Liver (tissue), 9 donors: ENCODE data around the gene SASH1. TPM values are rescaled to one million over a fixed set of nuclear protein-coding genes. Genes with fewer than 3 reads are reported as not detected.

Source experiments
- DNase-seq: peaks from one replicate; pipeline ENCODE4 v3.0.0-alpha.2; 2017; ENCODE audit warnings: low spot score
- H3K27ac ChIP-seq, 2 donors: one replicate each; pipeline ENCODE4 v1.7.0; 2013; ENCODE audit warnings: inconsistent platforms in 2 of 2, low read length in 2 of 2, control low read depth in 1 of 2, low read depth in 1 of 2, mild to moderate bottlenecking in 1 of 2
- H3K27me3 ChIP-seq, 4 donors: one replicate each; pipeline versions ENCODE4 v1.6.1 to v1.7.0; 2013; ENCODE audit warnings: low read length in 3 of 4, inconsistent platforms in 1 of 4, mild to moderate bottlenecking in 1 of 4, moderate library complexity in 1 of 4; ENCODE audit not compliant: control insufficient read depth in 4 of 4, insufficient read depth in 4 of 4
- H3K36me3 ChIP-seq, 4 donors: one replicate each; pipeline versions ENCODE4 v1.6.1 to v1.7.0; 2013; ENCODE audit warnings: low read length in 3 of 4, mild to moderate bottlenecking in 3 of 4, low read depth in 1 of 4, moderate library complexity in 1 of 4; ENCODE audit not compliant: control insufficient read depth in 4 of 4, insufficient read depth in 3 of 4
- H3K4me1 ChIP-seq, 4 donors: one replicate each; pipeline versions ENCODE4 v1.6.1 to v1.7.0; 2013; ENCODE audit warnings: low read length in 3 of 4, mild to moderate bottlenecking in 3 of 4, moderate library complexity in 1 of 4; ENCODE audit not compliant: control insufficient read depth in 4 of 4, insufficient read depth in 4 of 4
- H3K4me3 ChIP-seq, 3 donors: one replicate each; pipeline versions ENCODE4 v1.6.1 to v1.7.0; 2013; ENCODE audit warnings: low read length in 3 of 3, control low read depth in 1 of 3, low read depth in 1 of 3, mild to moderate bottlenecking in 1 of 3
- H3K9ac ChIP-seq, 2 donors: one replicate each; pipeline ENCODE4 v1.7.0; 2013; ENCODE audit warnings: low read length in 2 of 2, mild to moderate bottlenecking in 2 of 2, moderate library complexity in 2 of 2, control low read depth in 1 of 2, low read depth in 1 of 2
- H3K9me3 ChIP-seq, 4 donors: one replicate each; pipeline versions ENCODE4 v1.6.1 to v1.7.0; 2013; ENCODE audit warnings: low read length in 3 of 4; ENCODE audit not compliant: control insufficient read depth in 4 of 4
- EGR1 ChIP-seq, 2 donors: IDR thresholded peaks; 2 replicates each; pipeline ENCODE4 v1.6.1; 2016 to 2018; ENCODE audit warnings: antibody characterized with exemption in 2 of 2, low read depth in 2 of 2
- FOXA1 ChIP-seq: IDR thresholded peaks from 2 replicates; pipeline ENCODE4 v1.6.1; 2016; ENCODE audit warnings: antibody characterized with exemption
- FOXA2 ChIP-seq: IDR thresholded peaks from 2 replicates; pipeline ENCODE4 v1.6.1; 2016; ENCODE audit warnings: antibody characterized with exemption
- GABPA ChIP-seq, 2 donors: IDR thresholded peaks in 1 of 2; conservative IDR thresholded peaks in 1 of 2; 2 replicates each; pipeline ENCODE4 v1.6.1; 2016; ENCODE audit warnings: antibody characterized with exemption in 2 of 2, mild to moderate bottlenecking in 1 of 2, moderate library complexity in 1 of 2
- HNF4A ChIP-seq, 2 donors: conservative IDR thresholded peaks; 2 replicates each; pipeline ENCODE4 v1.6.1; 2016; ENCODE audit warnings: antibody characterized with exemption in 2 of 2, mild to moderate bottlenecking in 2 of 2
- HNF4G ChIP-seq: IDR thresholded peaks from 2 replicates; pipeline ENCODE4 v1.6.1; 2016; ENCODE audit warnings: antibody characterized with exemption
- JUND ChIP-seq, 2 donors: IDR thresholded peaks; 2 replicates each; pipeline ENCODE4 v1.6.1; 2016; ENCODE audit warnings: antibody characterized with exemption in 2 of 2
- NR2F2 ChIP-seq: IDR thresholded peaks from 2 replicates; pipeline ENCODE4 v1.6.1; 2016; ENCODE audit warnings: antibody characterized with exemption
- RAD21 ChIP-seq, 2 donors: IDR thresholded peaks; 2 replicates each; pipeline ENCODE4 v1.6.1; 2016; ENCODE audit warnings: antibody characterized with exemption in 2 of 2, mild to moderate bottlenecking in 2 of 2
- RXRA ChIP-seq, 2 donors: IDR thresholded peaks; 2 replicates each; pipeline ENCODE4 v1.6.1; 2017 to 2018; ENCODE audit warnings: antibody characterized with exemption in 2 of 2, mild to moderate bottlenecking in 1 of 2
- YY1 ChIP-seq: IDR thresholded peaks from 2 replicates; pipeline ENCODE4 v1.6.1; 2016; ENCODE audit warnings: antibody characterized with exemption, mild to moderate bottlenecking
- WGBS: extraction: QIAGEN DNeasy Blood & Tissue Kit; methylation state at CpG from one replicate; pipeline ENCODE4 v1.1.7; 2013; 5-methylcytosine and 5-hydroxymethylcytosine counted together
- polyA plus RNA-seq, 2 donors: library from polyadenylated mRNA; stranded (reverse) in 1 of 2; unstranded in 1 of 2; fragments of 200-250 nt in 1 of 2; fragments of >200 nt in 1 of 2; fragmentation: Nextera tagmentation in 1 of 2; extraction: Ambion mirVana in 1 of 2; gene quantifications; one replicate each; pipeline versions ENCODE4 v1.2.1 to v1.2.3, GENCODE V29; 2013 to 2015
- total RNA-seq, 2 donors: library from RNA; depleted of rRNA; stranded (reverse); fragments of >200 nt; gene quantifications; one replicate each; pipeline ENCODE4 v1.2.3, GENCODE V29; 2014
- TF ChIP-seq, protein P1 (sequence below): fragments of 150-350 bp; IDR thresholded peaks from 2 replicates; pipeline ENCODE4 v1.5.1; 2017; ENCODE audit warnings: improper control_type of control experiment, low read depth, low read length; ENCODE audit not compliant: missing input control
- TF ChIP-seq, protein P2 (sequence below): IDR thresholded peaks from 2 replicates; pipeline ENCODE4 v1.6.1; 2016; ENCODE audit warnings: antibody characterized with exemption, mild to moderate bottlenecking
- TF ChIP-seq, protein P3 (sequence below): IDR thresholded peaks from 2 replicates; pipeline ENCODE4 v1.6.1; 2016; ENCODE audit warnings: antibody characterized with exemption
- TF ChIP-seq, protein P4 (sequence below): IDR thresholded peaks from 2 replicates; pipeline ENCODE4 v1.6.1; 2016; ENCODE audit warnings: antibody characterized with exemption
- donor health status: healthy.
- donor health status: healthy.
- donor health status: healthy.
- donor health status: healthy.
- donor health status: healthy.

SASH1 gene
- total and polyA plus RNA-seq, 4 donors: 3.5 to 16.4 (median 7.6) TPM

DNA sequence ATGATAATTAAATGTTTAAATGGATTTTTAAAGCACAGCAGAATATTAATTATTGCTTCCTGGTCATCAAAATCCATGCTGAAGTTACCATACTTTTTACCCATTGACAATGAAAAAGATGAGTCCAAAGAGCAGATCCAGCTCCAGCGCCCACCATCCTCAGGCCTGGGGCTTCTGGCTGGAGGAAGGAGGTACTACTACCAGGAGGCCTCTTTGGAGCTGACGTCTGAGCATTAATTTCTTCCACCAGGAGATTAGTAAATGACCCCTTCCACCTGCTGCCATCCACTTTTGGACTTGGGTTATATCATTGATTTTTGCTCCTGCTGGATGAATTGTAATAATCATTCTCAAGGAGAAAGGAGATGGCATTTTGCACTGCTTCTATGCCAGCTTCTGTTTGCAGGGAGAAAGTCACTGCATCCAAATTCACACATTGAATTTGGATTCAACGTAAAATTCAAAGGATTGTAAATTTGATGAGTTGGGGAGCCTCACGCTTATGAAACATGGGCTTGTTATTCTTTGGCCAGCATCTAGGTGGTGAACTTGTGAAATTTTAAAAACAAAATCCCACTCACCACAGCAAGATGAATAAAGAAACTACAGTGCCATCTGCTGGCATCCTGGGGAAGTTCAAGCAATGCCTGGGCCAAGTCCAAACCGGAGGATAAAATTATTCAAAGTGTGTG, 121.8 kb downstream of the SASH1 start:
- no peak overlapping the region for H3K4me3 ChIP-seq
- peak overlapping the region in 1 of 2 donors; percentile 26 for H3K27ac ChIP-seq
- H3K27me3 ChIP-seq: no peaks in the 10 kb centered on the region
- no peaks in the 10 kb centered on the region for H3K36me3 ChIP-seq
- 40% methylated on average over 5 of the region's 5 CpGs for WGBS
- H3K9ac ChIP-seq: no peak overlapping the region
- peaks cover 0 to 11% (median 3%) of the 10 kb centered on the region in 4 donors for H3K4me1 ChIP-seq
- peak; percentile 94 to 95 for TF ChIP-seq RAD21 (IDR thresholded peaks at IDR 0.05)
- no peak for TF ChIP-seq HNF4G
- peak in 1 of 2 donors; percentile 25 for TF ChIP-seq HNF4A (conservative IDR thresholded peaks at IDR 0.05)
- TF ChIP-seq, protein P1, sequence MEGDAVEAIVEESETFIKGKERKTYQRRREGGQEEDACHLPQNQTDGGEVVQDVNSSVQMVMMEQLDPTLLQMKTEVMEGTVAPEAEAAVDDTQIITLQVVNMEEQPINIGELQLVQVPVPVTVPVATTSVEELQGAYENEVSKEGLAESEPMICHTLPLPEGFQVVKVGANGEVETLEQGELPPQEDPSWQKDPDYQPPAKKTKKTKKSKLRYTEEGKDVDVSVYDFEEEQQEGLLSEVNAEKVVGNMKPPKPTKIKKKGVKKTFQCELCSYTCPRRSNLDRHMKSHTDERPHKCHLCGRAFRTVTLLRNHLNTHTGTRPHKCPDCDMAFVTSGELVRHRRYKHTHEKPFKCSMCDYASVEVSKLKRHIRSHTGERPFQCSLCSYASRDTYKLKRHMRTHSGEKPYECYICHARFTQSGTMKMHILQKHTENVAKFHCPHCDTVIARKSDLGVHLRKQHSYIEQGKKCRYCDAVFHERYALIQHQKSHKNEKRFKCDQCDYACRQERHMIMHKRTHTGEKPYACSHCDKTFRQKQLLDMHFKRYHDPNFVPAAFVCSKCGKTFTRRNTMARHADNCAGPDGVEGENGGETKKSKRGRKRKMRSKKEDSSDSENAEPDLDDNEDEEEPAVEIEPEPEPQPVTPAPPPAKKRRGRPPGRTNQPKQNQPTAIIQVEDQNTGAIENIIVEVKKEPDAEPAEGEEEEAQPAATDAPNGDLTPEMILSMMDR: peak; percentile 95
- peak; percentile 65 for DNase-seq
- no peaks in the 10 kb centered on the region for H3K9me3 ChIP-seq

DNA sequence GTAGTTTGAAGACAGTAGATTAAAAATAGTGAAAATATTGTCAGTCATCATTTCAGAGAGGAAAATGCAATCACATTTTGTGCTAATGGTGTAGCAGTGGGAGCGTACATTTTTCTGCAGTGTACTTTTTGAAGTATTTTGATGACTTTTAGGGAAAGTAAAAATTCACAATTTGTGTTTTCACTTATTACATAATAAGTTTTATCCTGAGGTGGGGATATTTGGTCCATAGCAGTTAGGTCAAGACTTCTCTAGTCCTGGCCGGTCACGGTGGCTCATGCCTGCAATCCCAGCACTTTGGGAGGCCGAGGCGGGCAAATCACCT, 122.3 kb downstream of the SASH1 start:
- no peak overlapping the region for H3K4me3 ChIP-seq
- no peaks in the 10 kb centered on the region for H3K27me3 ChIP-seq
- TF ChIP-seq HNF4G: no peak
- TF ChIP-seq YY1: no peak
- TF ChIP-seq GABPA (IDR thresholded peaks at IDR 0.05 in 1 of 2, conservative IDR thresholded peaks at IDR 0.05 in 1 of 2): no peak
- TF ChIP-seq, protein P2, sequence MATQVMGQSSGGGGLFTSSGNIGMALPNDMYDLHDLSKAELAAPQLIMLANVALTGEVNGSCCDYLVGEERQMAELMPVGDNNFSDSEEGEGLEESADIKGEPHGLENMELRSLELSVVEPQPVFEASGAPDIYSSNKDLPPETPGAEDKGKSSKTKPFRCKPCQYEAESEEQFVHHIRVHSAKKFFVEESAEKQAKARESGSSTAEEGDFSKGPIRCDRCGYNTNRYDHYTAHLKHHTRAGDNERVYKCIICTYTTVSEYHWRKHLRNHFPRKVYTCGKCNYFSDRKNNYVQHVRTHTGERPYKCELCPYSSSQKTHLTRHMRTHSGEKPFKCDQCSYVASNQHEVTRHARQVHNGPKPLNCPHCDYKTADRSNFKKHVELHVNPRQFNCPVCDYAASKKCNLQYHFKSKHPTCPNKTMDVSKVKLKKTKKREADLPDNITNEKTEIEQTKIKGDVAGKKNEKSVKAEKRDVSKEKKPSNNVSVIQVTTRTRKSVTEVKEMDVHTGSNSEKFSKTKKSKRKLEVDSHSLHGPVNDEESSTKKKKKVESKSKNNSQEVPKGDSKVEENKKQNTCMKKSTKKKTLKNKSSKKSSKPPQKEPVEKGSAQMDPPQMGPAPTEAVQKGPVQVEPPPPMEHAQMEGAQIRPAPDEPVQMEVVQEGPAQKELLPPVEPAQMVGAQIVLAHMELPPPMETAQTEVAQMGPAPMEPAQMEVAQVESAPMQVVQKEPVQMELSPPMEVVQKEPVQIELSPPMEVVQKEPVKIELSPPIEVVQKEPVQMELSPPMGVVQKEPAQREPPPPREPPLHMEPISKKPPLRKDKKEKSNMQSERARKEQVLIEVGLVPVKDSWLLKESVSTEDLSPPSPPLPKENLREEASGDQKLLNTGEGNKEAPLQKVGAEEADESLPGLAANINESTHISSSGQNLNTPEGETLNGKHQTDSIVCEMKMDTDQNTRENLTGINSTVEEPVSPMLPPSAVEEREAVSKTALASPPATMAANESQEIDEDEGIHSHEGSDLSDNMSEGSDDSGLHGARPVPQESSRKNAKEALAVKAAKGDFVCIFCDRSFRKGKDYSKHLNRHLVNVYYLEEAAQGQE: no peak
- TF ChIP-seq JUND (IDR thresholded peaks at IDR 0.05): no peak
- no peak for TF ChIP-seq HNF4A (conservative IDR thresholded peaks at IDR 0.05)
- TF ChIP-seq, protein P3, sequence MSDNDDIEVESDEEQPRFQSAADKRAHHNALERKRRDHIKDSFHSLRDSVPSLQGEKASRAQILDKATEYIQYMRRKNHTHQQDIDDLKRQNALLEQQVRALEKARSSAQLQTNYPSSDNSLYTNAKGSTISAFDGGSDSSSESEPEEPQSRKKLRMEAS: no peak
- TF ChIP-seq, protein P4, sequence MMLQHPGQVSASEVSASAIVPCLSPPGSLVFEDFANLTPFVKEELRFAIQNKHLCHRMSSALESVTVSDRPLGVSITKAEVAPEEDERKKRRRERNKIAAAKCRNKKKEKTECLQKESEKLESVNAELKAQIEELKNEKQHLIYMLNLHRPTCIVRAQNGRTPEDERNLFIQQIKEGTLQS: no peak
- TF ChIP-seq EGR1 (IDR thresholded peaks at IDR 0.05; ENCODE audit: low read depth in 2 of 2): no peak
- TF ChIP-seq FOXA1: no peak
- no peak for TF ChIP-seq NR2F2
- TF ChIP-seq RXRA (IDR thresholded peaks at IDR 0.05): no peak
- TF ChIP-seq FOXA2: no peak
- H3K9ac ChIP-seq: no peak overlapping the region
- H3K27ac ChIP-seq: peak overlapping the region in 1 of 2 donors; percentile 43
- H3K36me3 ChIP-seq: no peaks in the 10 kb centered on the region
- 79% methylated on average over 5 of the region's 5 CpGs for WGBS
- H3K9me3 ChIP-seq: no peaks in the 10 kb centered on the region
- H3K4me1 ChIP-seq: peaks cover 0 to 11% (median 3%) of the 10 kb centered on the region in 4 donors
- no peak for DNase-seq
